Muscle layer of colon (tissue), 2 donors: ENCODE measurements around the gene TANGO2.

Experiments used
- H3K27ac ChIP-seq: one replicate; pipeline ENCODE4 v1.7.0; 2013; ENCODE audit warnings: low read depth, mild to moderate bottlenecking, low read length, moderate library complexity
- H3K27me3 ChIP-seq, 2 donors: one replicate each; pipeline ENCODE4 v1.7.0; 2013; ENCODE audit warnings: low read length in 2 of 2, mild to moderate bottlenecking in 2 of 2; ENCODE audit not compliant: insufficient read depth in 2 of 2, control insufficient read depth in 1 of 2
- H3K36me3 ChIP-seq: one replicate; pipeline ENCODE4 v1.7.0; 2013; ENCODE audit warnings: mild to moderate bottlenecking, low read length; ENCODE audit not compliant: insufficient read depth
- H3K4me1 ChIP-seq: one replicate; pipeline ENCODE4 v1.7.0; 2013; ENCODE audit warnings: mild to moderate bottlenecking, low read length; ENCODE audit not compliant: insufficient read depth
- H3K4me3 ChIP-seq, 2 donors: one replicate each; pipeline ENCODE4 v1.7.0; 2013; ENCODE audit warnings: low read length in 2 of 2, low read depth in 1 of 2, mild to moderate bottlenecking in 1 of 2, moderate library complexity in 1 of 2
- H3K9ac ChIP-seq: one replicate; pipeline ENCODE4 v1.7.0; 2013; ENCODE audit warnings: low read length
- H3K9me3 ChIP-seq: one replicate; pipeline ENCODE4 v1.7.0; 2013; ENCODE audit warnings: mild to moderate bottlenecking, low read length
- donor health status: abdominal sarcoma.
- donor health status: Adenocarcinoma of cecum.

The TANGO2 gene

GRCh38 chr22:20085651-20086050 is 64.7 kb downstream of the TANGO2 start:
- peaks cover 51% of the 10 kb centered on the region for H3K36me3 ChIP-seq
- no peaks in the 10 kb centered on the region for H3K27me3 ChIP-seq
- H3K27ac ChIP-seq, result no peak overlapping the region
- no peak overlapping the region for H3K9ac ChIP-seq
- peaks cover 43% of the 10 kb centered on the region for H3K4me1 ChIP-seq
- no peak overlapping the region for H3K4me3 ChIP-seq
- no peaks in the 10 kb centered on the region for H3K9me3 ChIP-seq

DNA sequence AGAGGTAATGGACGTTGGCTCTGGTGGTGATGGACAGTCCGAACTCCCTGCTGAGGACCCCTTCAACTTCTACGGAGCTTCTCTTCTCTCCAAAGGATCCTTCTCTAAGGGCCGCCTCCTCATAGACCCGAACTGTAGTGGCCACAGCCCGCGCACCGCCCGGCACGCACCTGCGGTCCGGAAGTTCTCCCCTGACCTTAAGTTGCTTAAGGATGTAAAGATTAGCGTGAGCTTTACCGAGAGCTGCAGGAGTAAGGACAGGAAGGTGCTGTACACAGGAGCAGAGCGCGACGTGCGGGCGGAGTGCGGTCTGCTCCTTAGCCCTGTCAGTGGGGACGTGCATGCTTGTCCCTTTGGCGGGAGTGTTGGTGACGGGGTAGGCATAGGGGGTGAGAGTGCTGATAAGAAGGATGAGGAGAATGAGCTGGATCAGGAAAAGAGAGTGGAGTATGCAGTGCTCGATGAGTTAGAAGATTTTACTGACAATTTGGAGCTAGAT is 65.2 kb downstream of the TANGO2 start:
- peaks cover 56% of the 10 kb centered on the region for H3K36me3 ChIP-seq
- H3K27ac ChIP-seq, result no peak overlapping the region
- no peak overlapping the region for H3K4me3 ChIP-seq
- no peaks in the 10 kb centered on the region for H3K27me3 ChIP-seq
- no peak overlapping the region for H3K9ac ChIP-seq
- no peaks in the 10 kb centered on the region for H3K9me3 ChIP-seq
- peaks cover 38% of the 10 kb centered on the region for H3K4me1 ChIP-seq

DNA sequence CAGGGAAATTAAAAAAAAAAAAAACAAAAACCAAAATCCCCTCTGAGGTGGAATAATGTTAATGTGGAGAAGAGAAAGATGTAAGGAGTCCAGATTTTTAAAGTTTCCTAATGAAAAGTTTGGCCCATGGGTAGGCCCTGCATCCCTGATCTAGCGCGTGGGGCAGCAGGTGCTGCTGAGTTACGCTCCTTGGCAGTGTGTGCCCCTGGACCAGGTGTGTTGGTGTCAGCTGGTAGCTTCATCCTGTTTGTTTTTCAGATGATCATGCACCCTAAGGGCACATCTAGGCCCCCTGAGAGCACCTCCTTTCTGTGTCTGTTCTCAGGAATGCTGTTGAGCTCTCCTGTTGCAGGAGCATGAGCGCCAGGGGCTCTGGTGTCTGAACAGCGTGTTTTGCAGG is 65.9 kb downstream of the TANGO2 start:
- Histone ChIP-seq H3K4me1 (peaks cover 31% of the 10 kb centered on the region), H3K36me3 (peaks cover 62% of the 10 kb centered on the region), H3K9ac (no peak overlapping the region), H3K9me3 (no peaks in the 10 kb centered on the region), H3K4me3 (no peak overlapping the region), H3K27ac (no peak overlapping the region), H3K27me3 (no peaks in the 10 kb centered on the region)

DNA sequence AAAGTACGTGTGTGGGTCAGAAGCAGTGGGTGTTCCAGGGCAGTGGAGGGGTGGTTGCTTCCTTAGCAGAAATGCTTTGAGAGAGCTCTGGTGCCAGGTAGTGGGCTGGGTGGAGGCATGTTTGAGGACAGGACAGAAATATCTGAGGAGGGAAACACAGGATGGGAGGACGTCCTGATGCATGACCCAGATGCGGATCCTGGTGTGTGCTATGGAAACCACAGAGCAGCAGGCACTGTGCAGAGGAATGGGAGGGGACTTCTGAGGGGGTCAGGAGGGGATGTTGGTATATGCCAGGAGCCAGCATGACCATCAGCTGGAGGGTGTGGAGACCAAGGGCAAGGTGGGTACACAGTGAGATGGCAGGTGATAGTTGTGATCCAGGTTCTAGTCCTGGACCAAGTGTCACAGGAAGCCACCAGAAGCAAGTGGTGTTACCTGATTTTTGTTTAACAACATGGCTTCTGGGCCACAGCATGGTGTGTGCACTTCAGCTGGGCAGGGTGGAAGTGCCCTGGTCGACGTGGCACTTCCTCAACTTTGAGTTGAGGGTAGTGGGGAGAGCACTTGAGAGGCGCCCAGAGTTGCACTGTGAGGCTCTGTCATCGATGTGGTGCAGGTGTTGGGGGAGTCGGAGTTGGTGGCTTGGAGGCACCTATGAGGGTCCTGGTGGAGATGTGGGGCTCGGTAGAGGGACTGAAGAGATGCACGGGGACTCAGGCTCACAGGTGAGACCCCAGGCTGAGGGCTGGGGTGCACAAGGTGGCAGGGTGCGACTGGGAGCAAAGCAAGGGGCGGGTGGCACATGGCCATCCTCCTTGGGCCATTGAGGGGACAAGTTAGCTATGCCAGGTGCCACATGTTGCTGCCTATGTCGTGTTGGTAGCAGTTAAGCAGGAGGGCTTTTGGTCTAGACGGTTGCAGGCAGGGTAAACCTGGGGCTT is 66.7 kb downstream of the TANGO2 start:
- Histone ChIP-seq H3K4me3 (no peak overlapping the region), H3K27ac (no peak overlapping the region), H3K4me1 (peaks cover 28% of the 10 kb centered on the region), H3K27me3 (no peaks in the 10 kb centered on the region), H3K36me3 (peaks cover 70% of the 10 kb centered on the region), H3K9me3 (no peaks in the 10 kb centered on the region), H3K9ac (no peak overlapping the region)

DNA sequence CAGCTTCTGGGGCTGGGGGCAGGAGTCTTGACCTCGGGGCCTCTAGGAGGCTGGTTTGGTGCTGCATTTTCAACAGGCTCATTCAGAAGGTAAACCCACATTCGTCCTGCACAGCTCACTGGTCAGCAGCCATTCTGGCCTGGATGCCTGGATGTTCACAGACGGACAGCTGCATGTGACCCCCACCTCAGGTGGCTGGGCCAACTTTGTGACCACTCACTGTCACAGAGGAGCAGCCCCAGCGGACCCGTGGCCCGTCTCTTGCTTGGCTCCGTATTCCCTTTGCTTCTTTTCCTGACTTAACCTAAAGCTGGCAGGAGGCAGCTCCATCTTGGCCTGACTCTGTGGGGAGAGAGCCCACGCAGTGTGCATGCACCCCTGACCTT is 67.3 kb downstream of the TANGO2 start:
- Histone ChIP-seq H3K4me3 (no peak overlapping the region), H3K36me3 (peaks cover 74% of the 10 kb centered on the region)

DNA sequence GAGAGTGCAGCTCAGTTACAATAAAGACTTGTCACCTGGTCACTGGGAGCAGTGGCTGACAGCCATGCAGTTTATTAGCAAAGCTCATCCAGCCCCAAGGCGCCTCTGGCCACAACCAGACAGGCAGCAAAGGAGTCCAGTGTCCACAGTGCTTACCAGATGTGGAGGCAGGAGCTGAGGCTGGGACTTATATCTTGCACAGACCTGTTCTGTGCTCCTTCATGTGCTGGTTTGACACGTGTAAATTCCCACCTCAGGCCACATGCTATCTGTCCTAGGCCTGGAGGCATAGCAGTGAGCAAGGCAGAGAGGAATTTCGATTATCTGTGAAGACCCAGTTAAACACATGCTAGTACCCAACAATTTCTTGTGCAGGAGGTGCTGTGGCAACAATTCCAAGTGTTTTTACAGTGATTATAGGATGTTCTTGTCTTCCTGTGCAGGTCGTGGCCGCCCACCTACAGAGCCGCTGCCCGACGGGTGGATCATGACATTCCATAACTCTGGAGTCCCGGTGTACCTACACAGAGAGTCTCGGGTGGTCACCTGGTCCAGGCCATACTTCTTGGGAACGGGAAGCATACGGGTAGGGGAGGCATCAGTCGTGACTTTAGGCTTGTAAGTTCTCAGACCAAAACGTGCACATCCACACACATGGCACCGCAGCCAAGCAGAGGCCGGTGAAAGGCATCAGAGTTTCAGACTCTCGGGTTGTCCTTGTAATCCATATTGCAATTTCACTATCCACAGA is 68.5 kb downstream of the TANGO2 start:
- no peak overlapping the region for H3K4me3 ChIP-seq
- no peaks in the 10 kb centered on the region for H3K9me3 ChIP-seq
- no peaks in the 10 kb centered on the region for H3K27me3 ChIP-seq
- peaks cover 86% of the 10 kb centered on the region for H3K36me3 ChIP-seq
- no peak overlapping the region for H3K27ac ChIP-seq
- peaks cover 10% of the 10 kb centered on the region for H3K4me1 ChIP-seq
- no peak overlapping the region for H3K9ac ChIP-seq

More for the DNA sequence above, 67.3 kb downstream of the TANGO2 start:
- Histone ChIP-seq H3K27ac (no peak overlapping the region), H3K4me1 (peaks cover 21% of the 10 kb centered on the region), H3K9ac (no peak overlapping the region), H3K27me3 (no peaks in the 10 kb centered on the region), H3K9me3 (no peaks in the 10 kb centered on the region)

- Histone ChIP-seq H3K9ac (no peak overlapping the region), H3K36me3 (peaks cover 93% of the 10 kb centered on the region)
Measured at GRCh38 chr22:20089977-20090729, 69.2 kb downstream of the TANGO2 start.

GRCh38 chr22:20090730-20091240 is 69.9 kb downstream of the TANGO2 start:
- Histone ChIP-seq H3K9ac (no peak overlapping the region), H3K36me3 (peaks cover 95% of the 10 kb centered on the region), H3K4me3 (no peak overlapping the region), H3K4me1 (no peaks in the 10 kb centered on the region), H3K9me3 (no peaks in the 10 kb centered on the region), H3K27me3 (no peaks in the 10 kb centered on the region), H3K27ac (no peak overlapping the region)

More at GRCh38 chr22:20089977-20090729, 69.2 kb downstream of the TANGO2 start:
- H3K4me3 ChIP-seq, result no peak overlapping the region
- H3K27me3 ChIP-seq, result no peaks in the 10 kb centered on the region
- no peak overlapping the region for H3K27ac ChIP-seq
- no peaks in the 10 kb centered on the region for H3K9me3 ChIP-seq
- peaks cover 2% of the 10 kb centered on the region for H3K4me1 ChIP-seq

GRCh38 chr22:20091690-20092476 is 71.0 kb downstream of the TANGO2 start:
- Histone ChIP-seq H3K9me3 (no peaks in the 10 kb centered on the region), H3K36me3 (peaks cover 95% of the 10 kb centered on the region), H3K27ac (no peak overlapping the region)

DNA sequence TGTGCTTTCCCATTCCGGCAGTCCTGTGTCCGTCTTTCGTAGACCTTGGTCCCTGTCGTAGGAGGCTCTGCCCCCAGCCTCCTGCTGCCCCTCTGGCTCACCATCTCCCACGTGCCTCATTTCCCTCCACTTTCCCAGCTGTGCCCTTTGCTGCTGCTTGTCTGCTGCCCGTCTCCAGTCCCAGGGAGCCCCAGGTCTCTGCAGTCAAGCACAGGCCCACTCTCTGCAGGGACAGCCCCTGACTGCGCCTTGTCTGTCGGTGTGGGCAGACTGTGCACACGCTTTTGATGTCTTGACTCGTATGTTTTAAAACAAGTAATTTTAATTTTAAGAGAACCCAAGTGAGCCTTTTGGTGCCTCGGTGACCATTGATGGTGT is 71.6 kb downstream of the TANGO2 start:
- H3K27me3 ChIP-seq, result no peaks in the 10 kb centered on the region
- no peak overlapping the region for H3K9ac ChIP-seq
- H3K36me3 ChIP-seq, result peaks cover 95% of the 10 kb centered on the region
- H3K27ac ChIP-seq, result no peak overlapping the region
- H3K4me3 ChIP-seq, result no peak overlapping the region
- H3K9me3 ChIP-seq, result no peaks in the 10 kb centered on the region
- H3K4me1 ChIP-seq, result no peaks in the 10 kb centered on the region

More at GRCh38 chr22:20091690-20092476, 71.0 kb downstream of the TANGO2 start:
- Histone ChIP-seq H3K27me3 (no peaks in the 10 kb centered on the region), H3K9ac (no peak overlapping the region), H3K4me3 (no peak overlapping the region), H3K4me1 (no peaks in the 10 kb centered on the region)
